ENCODE measurements around the gene TTC16.
"Not testable (repeated sequence)": the region's sequence is repeated elsewhere in the genome, so short reads cannot be mapped to it uniquely, and the experiment has no call there.

The TTC16 gene

GRCh38 chr9:127773981-127774380 is 58.1 kb downstream of the TTC16 start:
- no peak for TF ChIP-seq POLR2A (IDR thresholded peaks at IDR 0.05; ENCODE audit: low read depth, low read length)
- FAIRE-seq, result no peak
- DNase-seq (ENCODE audit: insufficient read length, low spot score), result no peak

GRCh38 chr9:127776195-127776923 is 60.5 kb downstream of the TTC16 start:
- no peak for TF ChIP-seq POLR2AphosphoS5 (IDR thresholded peaks at IDR 0.05; ENCODE audit: low read depth, low read length)
- TF ChIP-seq SPI1 (IDR thresholded peaks at IDR 0.05; ENCODE audit: low read depth, low read length), result peak; percentile 66
- 0 out of 2 replicates have a peak, but pooled peaks have one; percentile 7 for TF ChIP-seq TAF1 (IDR thresholded peaks at IDR 0.05; ENCODE audit: low read depth, low read length)
- FAIRE-seq (peak; percentile 75), DNase-seq (ENCODE audit: insufficient read length, low spot score) (peak; percentile 60)

- DNase-seq (ENCODE audit: insufficient read length, low spot score) (no peak), FAIRE-seq (peak; percentile 56)
- TF ChIP-seq POLR2AphosphoS5 (IDR thresholded peaks at IDR 0.05; ENCODE audit: low read depth, low read length) (no peak), POLR2A (IDR thresholded peaks at IDR 0.05; ENCODE audit: low read depth, low read length) (no peak), PAX5 (IDR thresholded peaks at IDR 0.05; ENCODE audit: insufficient read depth, low read length, severe bottlenecking) (no peak), POU2F2 (IDR thresholded peaks at IDR 0.05; ENCODE audit: low read depth, low read length) (no peak), SPI1 (IDR thresholded peaks at IDR 0.05; ENCODE audit: low read depth, low read length) (no peak), TAF1 (IDR thresholded peaks at IDR 0.05; ENCODE audit: low read depth, low read length) (no peak)
Observed at GRCh38 chr9:127776924-127777289, 61.0 kb downstream of the TTC16 start.

- DNase-seq (ENCODE audit: insufficient read length, low spot score) (no peak), FAIRE-seq (no peak)
- TF ChIP-seq PAX5 (IDR thresholded peaks at IDR 0.05; ENCODE audit: insufficient read depth, low read length, severe bottlenecking), result no peak
- no peak for TF ChIP-seq TAF1 (IDR thresholded peaks at IDR 0.05; ENCODE audit: low read depth, low read length)
- no peak for TF ChIP-seq SPI1 (IDR thresholded peaks at IDR 0.05; ENCODE audit: low read depth, low read length)
- no peak for TF ChIP-seq POU2F2 (IDR thresholded peaks at IDR 0.05; ENCODE audit: low read depth, low read length)
- no peak for TF ChIP-seq POLR2AphosphoS5 (IDR thresholded peaks at IDR 0.05; ENCODE audit: low read depth, low read length)
- no peak for TF ChIP-seq POLR2A (IDR thresholded peaks at IDR 0.05; ENCODE audit: low read depth, low read length)
Observed at GRCh38 chr9:127777368-127777980, 61.6 kb downstream of the TTC16 start.

GRCh38 chr9:127778280-127779135 is 62.6 kb downstream of the TTC16 start, which contains the start of gene SH2D3C:
Gene SH2D3C, minus strand, starts transcription at chr9:127778666. Its CDS starts 39 bp downstream, at chr9:127778627.
- no peak for FAIRE-seq
- no peak for DNase-seq (ENCODE audit: insufficient read length, low spot score)
- TF ChIP-seq POLR2AphosphoS5 (IDR thresholded peaks at IDR 0.05; ENCODE audit: low read depth, low read length) (no peak), PAX5 (IDR thresholded peaks at IDR 0.05; ENCODE audit: insufficient read depth, low read length, severe bottlenecking) (no peak), SPI1 (IDR thresholded peaks at IDR 0.05; ENCODE audit: low read depth, low read length) (peak; percentile 90), TAF1 (IDR thresholded peaks at IDR 0.05; ENCODE audit: low read depth, low read length) (no peak), POLR2A (IDR thresholded peaks at IDR 0.05; ENCODE audit: low read depth, low read length) (no peak), POU2F2 (IDR thresholded peaks at IDR 0.05; ENCODE audit: low read depth, low read length) (peak; percentile 11; the same call in 1 of the 2 replicates)

GRCh38 chr9:127779136-127779981 is 63.5 kb downstream of the TTC16 start:
- no peak for TF ChIP-seq POLR2AphosphoS5 (IDR thresholded peaks at IDR 0.05; ENCODE audit: low read depth, low read length)
- TF ChIP-seq TAF1 (IDR thresholded peaks at IDR 0.05; ENCODE audit: low read depth, low read length), result no peak
- TF ChIP-seq POU2F2 (IDR thresholded peaks at IDR 0.05; ENCODE audit: low read depth, low read length), result no peak
- TF ChIP-seq PAX5 (IDR thresholded peaks at IDR 0.05; ENCODE audit: insufficient read depth, low read length, severe bottlenecking), result no peak
- TF ChIP-seq POLR2A (IDR thresholded peaks at IDR 0.05; ENCODE audit: low read depth, low read length), result no peak
- no peak for TF ChIP-seq SPI1 (IDR thresholded peaks at IDR 0.05; ENCODE audit: low read depth, low read length)
- peak; percentile 85 for FAIRE-seq
- no peak for DNase-seq (ENCODE audit: insufficient read length, low spot score)

- no peak for DNase-seq (ENCODE audit: insufficient read length, low spot score)
- no peak for FAIRE-seq
- TF ChIP-seq TAF1 (IDR thresholded peaks at IDR 0.05; ENCODE audit: low read depth, low read length) (no peak), POU2F2 (IDR thresholded peaks at IDR 0.05; ENCODE audit: low read depth, low read length) (no peak), PAX5 (IDR thresholded peaks at IDR 0.05; ENCODE audit: insufficient read depth, low read length, severe bottlenecking) (no peak), POLR2A (IDR thresholded peaks at IDR 0.05; ENCODE audit: low read depth, low read length) (no peak), SPI1 (IDR thresholded peaks at IDR 0.05; ENCODE audit: low read depth, low read length) (no peak), POLR2AphosphoS5 (IDR thresholded peaks at IDR 0.05; ENCODE audit: low read depth, low read length) (no peak)
Observed at GRCh38 chr9:127780126-127780885, 64.4 kb downstream of the TTC16 start.

GRCh38 chr9:127780909-127781308 is 65.0 kb downstream of the TTC16 start:
- DNase-seq (ENCODE audit: insufficient read length, low spot score); FAIRE-seq: not testable (repeated sequence)

Data from GM12891 (cell line).